GM19467 (cell line): ENCODE data around the gene FBRSL1.

ENCODE experiments used
- ATAC-seq: cut with Tn5 transposase; IDR thresholded peaks from one replicate; pipeline ENCODE4 v1.9.1; 2021; ENCODE audit warnings: mild to moderate bottlenecking, moderate library complexity; ENCODE audit not compliant: unreplicated experiment

FBRSL1 gene

GRCh38 chr12:132537836-132538662, 48.1 kb downstream of the FBRSL1 start:
- no peak for ATAC-seq

- no peak for ATAC-seq
Measured at GRCh38 chr12:132538663-132538990, 48.7 kb downstream of the FBRSL1 start.

- no peak for ATAC-seq
Measured at GRCh38 chr12:132539016-132539773, 49.2 kb downstream of the FBRSL1 start.

- no peak for ATAC-seq
Measured at GRCh38 chr12:132540436-132540835, 50.5 kb downstream of the FBRSL1 start.

- no peak for ATAC-seq
Measured at GRCh38 chr12:132541200-132541599, 51.2 kb downstream of the FBRSL1 start.

GRCh38 chr12:132541996-132542395, 52.0 kb downstream of the FBRSL1 start:
- no peak for ATAC-seq

- no peak for ATAC-seq
Measured at GRCh38 chr12:132542661-132543060, 52.7 kb downstream of the FBRSL1 start.

- no peak for ATAC-seq
Measured at GRCh38 chr12:132543298-132544079, 53.5 kb downstream of the FBRSL1 start.

GRCh38 chr12:132544080-132544397, 54.1 kb downstream of the FBRSL1 start:
- no peak for ATAC-seq

- ATAC-seq = no peak
Measured at GRCh38 chr12:132544498-132544897, 54.5 kb downstream of the FBRSL1 start.

- no peak for ATAC-seq
Measured at GRCh38 chr12:132545164-132545953, 55.4 kb downstream of the FBRSL1 start.

- ATAC-seq = no peak
Measured at GRCh38 chr12:132545955-132546354, 56.0 kb downstream of the FBRSL1 start.

- no peak for ATAC-seq
Measured at GRCh38 chr12:132546647-132547046, 56.7 kb downstream of the FBRSL1 start.

GRCh38 chr12:132547205-132547740, 57.3 kb downstream of the FBRSL1 start:
- ATAC-seq = no peak

- ATAC-seq = no peak
Measured at GRCh38 chr12:132548430-132549058, 58.6 kb downstream of the FBRSL1 start.

GRCh38 chr12:132549059-132549458, 59.1 kb downstream of the FBRSL1 start:
- ATAC-seq = no peak

GRCh38 chr12:132550014-132550802, 60.3 kb downstream of the FBRSL1 start:
- ATAC-seq = no peak

GRCh38 chr12:132550830-132551640, 61.1 kb downstream of the FBRSL1 start:
- ATAC-seq = no peak

- no peak for ATAC-seq
Measured at GRCh38 chr12:132551641-132552031, 61.7 kb downstream of the FBRSL1 start.
